Measurements from ENCODE around the gene NDUFV1. TPM values are rescaled to one million over a fixed set of nuclear protein-coding genes. Genes with fewer than 3 reads are reported as not detected.

NDUFV1 gene
- total and polyA plus RNA-seq, 2 donors (not counting 1 experiment from before 2014, with no cell fraction given): 238 to 315 TPM

DNA sequence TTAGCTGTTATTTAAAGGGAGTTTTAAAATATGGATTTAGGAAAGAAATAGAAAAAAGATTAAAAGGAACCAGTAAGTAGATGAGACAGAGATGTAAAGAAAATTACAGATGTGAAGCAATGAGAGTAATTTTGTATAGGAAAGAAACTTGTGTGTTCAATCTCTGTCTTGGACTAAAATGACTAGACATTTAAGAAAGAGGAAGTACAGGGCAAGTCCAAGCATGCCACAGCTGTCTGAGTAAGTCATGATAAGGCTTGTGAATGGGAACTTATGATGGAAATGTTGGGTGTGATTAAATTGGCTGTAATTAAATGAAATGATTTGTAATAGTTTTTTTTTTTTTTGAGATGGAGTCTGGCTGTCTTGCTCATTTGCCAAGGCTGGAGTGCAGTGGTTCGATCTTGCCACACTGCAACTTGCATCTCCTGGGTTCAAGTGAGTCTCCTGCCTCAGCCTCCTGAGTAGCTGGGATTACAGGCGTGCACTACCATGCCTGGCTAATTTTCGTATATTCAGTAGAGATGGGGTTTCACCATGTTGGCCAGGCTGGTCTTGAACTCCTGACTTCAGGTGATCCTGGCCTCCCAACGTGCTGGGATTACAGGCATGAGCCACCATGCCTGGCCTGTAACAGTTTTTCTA lies 49.7 kb downstream of the NDUFV1 start:
- no peak overlapping the region for H3K27ac Mint-ChIP-seq
- intact Hi-C loops (cut with micrococcal nuclease): no loop called here
- no peak overlapping the region for H3K4me2 ChIP-seq (replicated peaks; ENCODE audit: low read depth, low read length, poor library complexity, severe bottlenecking)
- no peaks in the 10 kb centered on the region for H4K20me1 ChIP-seq (ENCODE audit: control insufficient read depth, insufficient read depth, low read length, poor library complexity, severe bottlenecking)
- no peaks in the 10 kb centered on the region for H3K27me3 Mint-ChIP-seq
- H3K9ac ChIP-seq (ENCODE audit: low read length): no peak overlapping the region
- ChIA-PET POLR2A (no interaction called here), CTCF (interaction anchor here (1.2 to 9.0 kb wide), 7 partner anchors 8 to 311 kb away, joined by 3 to 149 read pairs (median 5); partner anchors contain the start of genes ACY3 and NUDT8)
- peaks cover 8 to 11% of the 10 kb centered on the region in 2 donors for H3K4me1 ChIP-seq (ENCODE audit: control insufficient read depth in 2 of 2, insufficient read depth in 2 of 2, low read length in 2 of 2)
- H3K79me2 ChIP-seq (ENCODE audit: control insufficient read depth, insufficient read depth, low read length): no peaks in the 10 kb centered on the region
- peaks cover 0 to 22% (median 15%) of the 10 kb centered on the region in 3 donors for H3K9me3 ChIP-seq (ENCODE audit: control extremely low read depth in 1 of 3, control insufficient read depth in 2 of 3, insufficient read depth in 1 of 3, low read length in 2 of 3)
- peak; percentile 37 for DNase-seq
- H2AFZ ChIP-seq (ENCODE audit: insufficient read depth, low read depth, low read length, poor library complexity, severe bottlenecking): no peak overlapping the region
- WGBS (ENCODE audit: insufficient coverage): 74% methylated on average over 4 of the region's 4 CpGs
- ATAC-seq (ENCODE audit: low read depth): no peak
- no peaks in the 10 kb centered on the region for H3K36me3 ChIP-seq (replicated peaks in 1 of 2; ENCODE audit: control extremely low read depth in 1 of 2, control insufficient read depth in 1 of 2, extremely low read depth in 1 of 2, insufficient read depth in 2 of 2, low read length in 1 of 2)
- H3K4me3 Mint-ChIP-seq: no peak overlapping the region
- TF ChIP-seq EZH2 (IDR thresholded peaks at IDR 0.05; ENCODE audit: borderline replicate concordance, insufficient read depth, low read depth, low read length, poor library complexity, severe bottlenecking): no peak
- TF ChIP-seq, protein P1, sequence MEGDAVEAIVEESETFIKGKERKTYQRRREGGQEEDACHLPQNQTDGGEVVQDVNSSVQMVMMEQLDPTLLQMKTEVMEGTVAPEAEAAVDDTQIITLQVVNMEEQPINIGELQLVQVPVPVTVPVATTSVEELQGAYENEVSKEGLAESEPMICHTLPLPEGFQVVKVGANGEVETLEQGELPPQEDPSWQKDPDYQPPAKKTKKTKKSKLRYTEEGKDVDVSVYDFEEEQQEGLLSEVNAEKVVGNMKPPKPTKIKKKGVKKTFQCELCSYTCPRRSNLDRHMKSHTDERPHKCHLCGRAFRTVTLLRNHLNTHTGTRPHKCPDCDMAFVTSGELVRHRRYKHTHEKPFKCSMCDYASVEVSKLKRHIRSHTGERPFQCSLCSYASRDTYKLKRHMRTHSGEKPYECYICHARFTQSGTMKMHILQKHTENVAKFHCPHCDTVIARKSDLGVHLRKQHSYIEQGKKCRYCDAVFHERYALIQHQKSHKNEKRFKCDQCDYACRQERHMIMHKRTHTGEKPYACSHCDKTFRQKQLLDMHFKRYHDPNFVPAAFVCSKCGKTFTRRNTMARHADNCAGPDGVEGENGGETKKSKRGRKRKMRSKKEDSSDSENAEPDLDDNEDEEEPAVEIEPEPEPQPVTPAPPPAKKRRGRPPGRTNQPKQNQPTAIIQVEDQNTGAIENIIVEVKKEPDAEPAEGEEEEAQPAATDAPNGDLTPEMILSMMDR (IDR thresholded peaks at IDR 0.05): no peak
- no peak overlapping the region for H3K4me3 ChIP-seq (ENCODE audit: control extremely low read depth in 1 of 5, extremely low read depth in 1 of 5, insufficient read depth in 1 of 5, low read depth in 2 of 5, low read length in 4 of 5)
- H3K4me1 Mint-ChIP-seq: peaks cover 11% of the 10 kb centered on the region
- no peaks in the 10 kb centered on the region for H3K27me3 ChIP-seq (replicated peaks in 1 of 4; ENCODE audit: control extremely low read depth in 1 of 4, control insufficient read depth in 3 of 4, insufficient read depth in 4 of 4, low read length in 3 of 4)
- H3K27ac ChIP-seq (ENCODE audit: low read length in 2 of 2): no peak overlapping the region
- H3K9me3 Mint-ChIP-seq (ENCODE audit: insufficient read depth): no peaks in the 10 kb centered on the region

DNA sequence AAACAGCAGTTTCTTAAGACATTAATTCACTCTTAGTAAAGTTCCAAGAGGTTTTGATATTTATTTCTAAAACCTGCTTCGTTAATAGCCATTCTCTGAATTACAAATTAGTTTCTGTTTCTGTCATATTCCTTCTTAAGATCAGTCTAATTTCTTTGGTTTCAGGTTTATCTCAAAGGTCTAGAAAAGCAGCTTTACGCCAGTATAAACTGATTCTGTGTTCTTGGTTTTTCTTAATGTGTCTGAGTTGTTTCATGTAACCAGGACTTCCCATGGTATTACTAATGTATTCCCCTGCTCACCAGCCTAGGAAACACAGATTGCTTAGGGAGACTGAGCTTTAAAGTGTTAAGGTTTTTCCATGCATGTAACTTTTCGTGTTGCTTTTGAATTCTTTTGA lies 50.6 kb downstream of the NDUFV1 start:
- H3K9ac ChIP-seq (ENCODE audit: low read length): no peak overlapping the region
- intact Hi-C loops (cut with micrococcal nuclease): no loop called here
- WGBS (ENCODE audit: insufficient coverage): 50% methylated on average over 2 of the region's 3 CpGs
- H3K27ac ChIP-seq (ENCODE audit: low read length in 2 of 2): no peak overlapping the region
- TF ChIP-seq EZH2 (IDR thresholded peaks at IDR 0.05; ENCODE audit: borderline replicate concordance, insufficient read depth, low read depth, low read length, poor library complexity, severe bottlenecking): no peak
- TF ChIP-seq, protein P1 (IDR thresholded peaks at IDR 0.05): no peak
- Mint-ChIP-seq H3K9me3 (ENCODE audit: insufficient read depth) (no peaks in the 10 kb centered on the region), H3K27ac (no peak overlapping the region), H3K4me3 (no peak overlapping the region), H3K4me1 (peaks cover 9% of the 10 kb centered on the region), H3K27me3 (no peaks in the 10 kb centered on the region)
- no peaks in the 10 kb centered on the region for H3K27me3 ChIP-seq (replicated peaks in 1 of 4; ENCODE audit: control extremely low read depth in 1 of 4, control insufficient read depth in 3 of 4, insufficient read depth in 4 of 4, low read length in 3 of 4)
- no peak overlapping the region for H2AFZ ChIP-seq (ENCODE audit: insufficient read depth, low read depth, low read length, poor library complexity, severe bottlenecking)
- POLR2A ChIA-PET: no interaction called here
- H3K4me3 ChIP-seq (ENCODE audit: control extremely low read depth in 1 of 5, extremely low read depth in 1 of 5, insufficient read depth in 1 of 5, low read depth in 2 of 5, low read length in 4 of 5): no peak overlapping the region
- no peak for DNase-seq
- peaks cover 0 to 22% (median 15%) of the 10 kb centered on the region in 3 donors for H3K9me3 ChIP-seq (ENCODE audit: control extremely low read depth in 1 of 3, control insufficient read depth in 2 of 3, insufficient read depth in 1 of 3, low read length in 2 of 3)
- ATAC-seq (ENCODE audit: low read depth): no peak
- no peaks in the 10 kb centered on the region for H3K79me2 ChIP-seq (ENCODE audit: control insufficient read depth, insufficient read depth, low read length)
- CTCF ChIA-PET: interaction anchor here (1.2 to 9.0 kb wide), 6 partner anchors 9 to 42 kb away, joined by 3 to 149 read pairs (median 6); partner anchors contain the start of genes ACY3 and NUDT8
- H4K20me1 ChIP-seq (ENCODE audit: control insufficient read depth, insufficient read depth, low read length, poor library complexity, severe bottlenecking): no peaks in the 10 kb centered on the region
- no peaks in the 10 kb centered on the region for H3K36me3 ChIP-seq (replicated peaks in 1 of 2; ENCODE audit: control extremely low read depth in 1 of 2, control insufficient read depth in 1 of 2, extremely low read depth in 1 of 2, insufficient read depth in 2 of 2, low read length in 1 of 2)
- no peak overlapping the region for H3K4me2 ChIP-seq (replicated peaks; ENCODE audit: low read depth, low read length, poor library complexity, severe bottlenecking)
- H3K4me1 ChIP-seq (ENCODE audit: control insufficient read depth in 2 of 2, insufficient read depth in 2 of 2, low read length in 2 of 2): peaks cover 8 to 11% of the 10 kb centered on the region in 2 donors
